HG03469 (cell line): ENCODE results near the gene BRICD5.

Experiments used
- ATAC-seq: cut with Tn5 transposase; IDR thresholded peaks from one replicate; pipeline ENCODE4 v1.9.1; 2021; ENCODE audit warnings: mild to moderate bottlenecking, moderate library complexity, moderate number of reproducible peaks; ENCODE audit not compliant: unreplicated experiment

The BRICD5 gene

GRCh38 chr16:2183671-2184070 is 27.0 kb downstream of the BRICD5 start:
- no peak for ATAC-seq

- no peak for ATAC-seq
These were observed 28.7 kb downstream of the BRICD5 start for GRCh38 chr16:2181952-2182351.

- no peak for ATAC-seq
These were observed 29.4 kb downstream of the BRICD5 start for GRCh38 chr16:2180962-2181923.

- no peak for ATAC-seq
These were observed 30.2 kb downstream of the BRICD5 start for GRCh38 chr16:2180461-2180860.

- ATAC-seq, result no peak
These were observed 31.1 kb downstream of the BRICD5 start for GRCh38 chr16:2179576-2179975.

- ATAC-seq, result no peak
These were observed 31.6 kb downstream of the BRICD5 start for GRCh38 chr16:2179107-2179501.

GRCh38 chr16:2178321-2179106 is 32.1 kb downstream of the BRICD5 start:
- no peak for ATAC-seq

GRCh38 chr16:2177561-2177960 is 33.1 kb downstream of the BRICD5 start:
- ATAC-seq, result no peak

GRCh38 chr16:2177101-2177500 is 33.6 kb downstream of the BRICD5 start:
- no peak for ATAC-seq

- no peak for ATAC-seq
These were observed 34.6 kb downstream of the BRICD5 start for GRCh38 chr16:2176047-2176446.

- no peak for ATAC-seq
These were observed 35.2 kb downstream of the BRICD5 start for GRCh38 chr16:2175454-2175853.

GRCh38 chr16:2174396-2175131 is 36.1 kb downstream of the BRICD5 start:
- no peak for ATAC-seq

GRCh38 chr16:2173916-2174315 is 36.7 kb downstream of the BRICD5 start:
- no peak for ATAC-seq

GRCh38 chr16:2173366-2173765 is 37.3 kb downstream of the BRICD5 start:
- ATAC-seq, result no peak

- no peak for ATAC-seq
These were observed 37.9 kb downstream of the BRICD5 start for GRCh38 chr16:2172688-2173335.

GRCh38 chr16:2171601-2172178 is 39.0 kb downstream of the BRICD5 start:
- ATAC-seq, result no peak

GRCh38 chr16:2170587-2171435 is 39.9 kb downstream of the BRICD5 start:
- ATAC-seq, result no peak

GRCh38 chr16:2170080-2170479 is 40.6 kb downstream of the BRICD5 start:
- ATAC-seq, result no peak

- no peak for ATAC-seq
These were observed 43.5 kb downstream of the BRICD5 start for GRCh38 chr16:2167068-2167638.
